Type B pancreatic cell (in vitro differentiated cells): Measurements from ENCODE around the gene PELI3. TPM values are rescaled to one million over a fixed set of nuclear protein-coding genes. Genes with fewer than 3 reads are reported as not detected.
A peak's percentile ranks its signal among the peaks of the same experiment; 100 is the strongest.

ENCODE experiments used
- DNase-seq: peaks from one replicate; pipeline ENCODE4 v3.0.0; 2021; ENCODE audit warnings: mixed read lengths; ENCODE audit not compliant: unreplicated experiment; ENCODE audit errors: extremely low spot score
- H3K27ac Mint-ChIP-seq: 2 replicates; pipeline ENCODE4 v1.8.0; 2021; ENCODE audit warnings: mild to moderate bottlenecking, mixed read lengths
- H3K27me3 Mint-ChIP-seq: 2 replicates; pipeline ENCODE4 v1.8.0; 2021; ENCODE audit warnings: mixed read lengths
- H3K36me3 Mint-ChIP-seq: 2 replicates; pipeline ENCODE4 v1.8.0; 2021; ENCODE audit warnings: mixed read lengths
- H3K4me1 Mint-ChIP-seq: one replicate; pipeline ENCODE4 v1.8.0; 2021; ENCODE audit warnings: mixed read lengths; ENCODE audit not compliant: unreplicated experiment
- H3K4me3 Mint-ChIP-seq: 2 replicates; pipeline ENCODE4 v1.8.0; 2021; ENCODE audit warnings: mild to moderate bottlenecking, mixed read lengths
- H3K9me3 Mint-ChIP-seq: 2 replicates; pipeline ENCODE4 v1.8.0; 2021; ENCODE audit warnings: mixed read lengths
- total RNA-seq: library from RNA; stranded (reverse); gene quantifications from 2 replicates; pipeline ENCODE4 v1.2.1, GENCODE V29; 2021; ENCODE audit warnings: low replicate concordance
- TF ChIP-seq, protein P1 (sequence below): fragments of 200-600 bp; sonication (generic); conservative IDR thresholded peaks from 2 replicates; pipeline ENCODE4 v1.5.0; 2021; ENCODE audit warnings: antibody characterized with exemption, mild to moderate bottlenecking

Gene PELI3
- total RNA-seq, 1 donor from 2014 or later = 17.9 TPM

DNA sequence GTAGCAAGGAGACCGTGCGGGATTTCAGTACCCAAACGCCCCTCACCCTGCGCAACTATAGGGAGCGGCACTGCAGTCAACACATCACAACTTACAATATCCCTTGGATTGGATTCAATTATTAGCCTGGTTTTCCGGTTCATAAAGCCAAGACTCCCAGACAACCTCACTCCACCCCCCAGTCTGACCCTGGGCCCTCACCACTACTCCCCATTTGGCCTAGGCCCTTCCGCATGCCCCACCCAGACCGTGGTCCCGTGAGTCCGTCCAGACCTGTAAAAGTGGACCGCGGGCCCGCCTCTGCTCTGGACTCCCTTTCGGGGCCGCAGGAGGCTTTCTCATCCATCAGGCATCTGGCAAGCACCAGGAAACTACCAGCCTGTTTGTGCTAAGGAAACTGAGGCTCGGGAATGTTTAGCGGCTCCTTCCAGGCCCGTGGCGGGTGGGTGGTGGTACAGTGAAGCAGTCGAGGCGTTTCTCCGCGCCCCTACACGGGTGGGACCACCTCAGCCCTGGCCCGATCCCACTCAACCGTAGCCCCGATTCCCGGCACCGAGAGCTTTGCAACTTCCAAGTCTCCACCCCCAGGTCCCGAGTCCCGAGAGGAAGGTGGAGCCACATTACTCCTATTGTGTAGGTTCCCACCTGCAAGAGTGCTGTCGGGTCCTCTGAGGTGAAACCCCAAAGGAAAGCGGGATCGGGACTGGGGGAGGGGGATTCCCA, 12.8 kb downstream of the PELI3 start:
- Mint-ChIP-seq H3K4me3 (peak overlapping the region; percentile 94), H3K4me1 (peaks cover 19% of the 10 kb centered on the region), H3K27me3 (no peaks in the 10 kb centered on the region), H3K9me3 (no peaks in the 10 kb centered on the region), H3K36me3 (peaks cover 4% of the 10 kb centered on the region), H3K27ac (peak overlapping the region; percentile 89)
- DNase-seq = peak; percentile 79
- TF ChIP-seq, protein P1, sequence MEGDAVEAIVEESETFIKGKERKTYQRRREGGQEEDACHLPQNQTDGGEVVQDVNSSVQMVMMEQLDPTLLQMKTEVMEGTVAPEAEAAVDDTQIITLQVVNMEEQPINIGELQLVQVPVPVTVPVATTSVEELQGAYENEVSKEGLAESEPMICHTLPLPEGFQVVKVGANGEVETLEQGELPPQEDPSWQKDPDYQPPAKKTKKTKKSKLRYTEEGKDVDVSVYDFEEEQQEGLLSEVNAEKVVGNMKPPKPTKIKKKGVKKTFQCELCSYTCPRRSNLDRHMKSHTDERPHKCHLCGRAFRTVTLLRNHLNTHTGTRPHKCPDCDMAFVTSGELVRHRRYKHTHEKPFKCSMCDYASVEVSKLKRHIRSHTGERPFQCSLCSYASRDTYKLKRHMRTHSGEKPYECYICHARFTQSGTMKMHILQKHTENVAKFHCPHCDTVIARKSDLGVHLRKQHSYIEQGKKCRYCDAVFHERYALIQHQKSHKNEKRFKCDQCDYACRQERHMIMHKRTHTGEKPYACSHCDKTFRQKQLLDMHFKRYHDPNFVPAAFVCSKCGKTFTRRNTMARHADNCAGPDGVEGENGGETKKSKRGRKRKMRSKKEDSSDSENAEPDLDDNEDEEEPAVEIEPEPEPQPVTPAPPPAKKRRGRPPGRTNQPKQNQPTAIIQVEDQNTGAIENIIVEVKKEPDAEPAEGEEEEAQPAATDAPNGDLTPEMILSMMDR = no peak

DNA sequence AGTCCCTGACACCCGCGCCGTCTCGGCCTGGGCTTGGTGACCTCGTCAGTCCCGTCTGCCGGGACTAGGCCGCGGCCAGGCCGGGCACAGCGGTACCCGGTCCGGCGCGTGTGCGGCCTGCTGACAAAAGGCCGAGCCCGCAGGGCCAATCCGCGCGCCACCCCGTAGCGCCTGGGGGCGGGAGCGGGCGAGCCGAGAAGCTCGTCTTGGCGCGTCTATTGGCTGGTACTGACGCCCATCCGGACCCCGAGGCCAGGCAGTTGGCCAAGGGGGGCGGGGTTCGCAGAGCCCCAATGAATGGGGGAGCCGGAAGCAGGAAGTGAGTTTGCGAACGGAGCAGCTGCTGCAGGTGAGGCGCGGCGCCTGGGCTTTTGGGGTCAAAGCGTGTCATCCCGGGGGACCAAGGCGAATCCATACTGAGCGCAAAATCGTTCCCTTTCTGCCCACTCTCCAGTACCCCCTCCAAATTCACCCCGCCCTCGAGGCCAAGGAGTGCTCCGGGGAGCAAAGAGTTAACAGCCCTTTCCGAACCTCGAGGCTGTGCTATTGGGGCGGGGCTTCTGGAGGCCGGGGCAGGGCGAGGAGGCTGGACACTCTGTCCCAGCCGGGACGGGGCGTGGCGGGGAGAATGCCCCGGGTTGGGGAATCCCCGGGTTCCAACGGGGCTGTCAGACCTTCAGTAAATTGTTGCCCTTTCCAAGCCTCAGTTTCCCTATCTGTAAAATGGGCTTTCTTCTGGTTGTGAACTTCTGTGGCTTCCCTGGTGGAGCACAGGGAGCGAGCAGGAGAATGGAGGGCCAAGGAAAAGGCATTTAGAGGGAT, 13.6 kb downstream of the PELI3 start, which contains the start of gene DPP3:
DPP3 (plus strand) TSS at position 318 of the 822 bp plus-strand sequence. CDS start 1,767 bp downstream, outside the sequence.
- H3K4me1 Mint-ChIP-seq = peaks cover 19% of the 10 kb centered on the region
- H3K27ac Mint-ChIP-seq = peak within 1 kb of the TSS; percentile 89
- DNase-seq = peak; percentile 97
- no peaks in the 10 kb centered on the region for H3K27me3 Mint-ChIP-seq
- H3K36me3 Mint-ChIP-seq = peaks cover 4% of the 10 kb centered on the region
- TF ChIP-seq, protein P1 = no peak
- peak within 1 kb of the TSS; percentile 94 for H3K4me3 Mint-ChIP-seq
- no peaks in the 10 kb centered on the region for H3K9me3 Mint-ChIP-seq

DNA sequence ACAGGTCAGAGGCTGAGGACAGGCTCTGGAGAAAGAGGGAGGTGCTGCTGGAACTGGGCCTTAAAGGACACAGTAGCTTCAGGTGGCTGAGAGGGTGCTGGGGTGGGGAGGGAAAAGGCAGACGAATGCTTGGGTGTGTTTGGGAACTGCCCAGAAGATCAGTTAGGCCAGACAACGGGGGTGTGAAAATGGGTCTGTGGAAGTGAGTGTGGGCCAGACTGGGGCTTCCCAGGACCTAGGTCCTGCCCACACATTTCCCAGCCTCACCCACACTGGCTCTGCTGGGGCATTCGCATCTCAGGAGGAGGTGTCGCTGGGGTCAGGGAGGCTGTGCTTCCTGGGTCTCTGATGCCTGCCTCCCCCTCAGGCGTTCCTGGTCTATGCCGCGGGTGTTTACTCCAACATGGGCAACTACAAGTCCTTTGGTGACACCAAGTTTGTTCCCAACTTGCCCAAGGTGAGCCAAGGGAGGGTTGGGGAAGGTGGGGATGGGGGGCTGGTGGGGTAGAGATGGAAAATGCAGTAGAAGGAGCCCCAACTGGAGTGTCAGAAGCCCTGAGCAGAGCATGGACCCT, 18.2 kb downstream of the PELI3 start:
- TF ChIP-seq, protein P1 = no peak
- DNase-seq = no peak
- Mint-ChIP-seq H3K4me1 (peaks cover 4% of the 10 kb centered on the region), H3K36me3 (peaks cover 4% of the 10 kb centered on the region), H3K27me3 (no peaks in the 10 kb centered on the region), H3K4me3 (no peak overlapping the region), H3K9me3 (no peaks in the 10 kb centered on the region), H3K27ac (no peak overlapping the region)

DNA sequence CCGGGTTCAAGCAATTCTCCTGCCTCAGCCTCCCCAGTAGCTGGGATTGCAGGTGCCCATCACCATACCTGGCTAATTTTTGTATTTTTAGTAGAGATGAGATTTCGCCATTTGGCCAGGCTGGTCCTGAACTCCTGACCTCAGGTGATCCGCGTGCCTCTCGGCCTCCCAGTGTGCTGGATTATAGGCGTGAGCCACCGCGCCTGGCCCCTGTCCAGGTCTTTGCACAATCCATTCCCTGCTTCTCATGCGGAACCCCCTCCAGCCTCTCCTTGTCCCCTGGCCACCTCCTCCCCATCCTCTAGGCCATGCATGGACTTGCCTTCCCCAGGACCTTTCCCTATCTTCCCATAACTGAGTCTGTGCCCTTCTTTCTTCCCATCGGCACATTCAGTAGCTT, 22.3 kb downstream of the PELI3 start:
- Mint-ChIP-seq H3K27me3 (no peaks in the 10 kb centered on the region), H3K36me3 (peaks cover 4% of the 10 kb centered on the region), H3K4me3 (no peak overlapping the region), H3K9me3 (no peaks in the 10 kb centered on the region), H3K4me1 (no peaks in the 10 kb centered on the region), H3K27ac (no peak overlapping the region)
- no peak for DNase-seq
- TF ChIP-seq, protein P1 = no peak

DNA sequence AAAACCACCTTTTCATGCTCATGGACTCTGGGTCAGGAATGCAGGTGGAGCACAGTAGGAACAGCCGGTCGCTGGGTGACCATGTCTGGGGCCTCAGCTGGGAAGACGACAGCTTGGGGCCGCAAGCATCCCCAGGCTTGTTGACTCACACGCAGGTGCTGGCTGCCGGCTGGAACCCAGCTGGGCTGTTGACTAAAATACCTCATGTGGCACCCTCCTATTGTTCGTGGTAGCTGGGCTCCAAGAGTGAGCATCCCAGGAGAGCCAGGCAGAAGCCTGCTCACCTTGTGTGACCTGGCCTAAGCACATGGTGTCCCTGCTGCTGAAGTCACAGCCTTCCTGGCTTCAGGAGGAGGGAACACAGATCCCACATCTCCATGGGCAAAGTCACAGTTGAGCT, 22.9 kb downstream of the PELI3 start:
- TF ChIP-seq, protein P1 = no peak

More for the DNA sequence above, 22.9 kb downstream of the PELI3 start:
- H3K4me3 Mint-ChIP-seq = no peak overlapping the region
- H3K9me3 Mint-ChIP-seq = no peaks in the 10 kb centered on the region
- H3K4me1 Mint-ChIP-seq = no peaks in the 10 kb centered on the region
- H3K36me3 Mint-ChIP-seq = peaks cover 4% of the 10 kb centered on the region
- H3K27ac Mint-ChIP-seq = no peak overlapping the region
- no peaks in the 10 kb centered on the region for H3K27me3 Mint-ChIP-seq
- no peak for DNase-seq
